ENCODE results near the gene SLC13A2.

SLC13A2 gene

DNA sequence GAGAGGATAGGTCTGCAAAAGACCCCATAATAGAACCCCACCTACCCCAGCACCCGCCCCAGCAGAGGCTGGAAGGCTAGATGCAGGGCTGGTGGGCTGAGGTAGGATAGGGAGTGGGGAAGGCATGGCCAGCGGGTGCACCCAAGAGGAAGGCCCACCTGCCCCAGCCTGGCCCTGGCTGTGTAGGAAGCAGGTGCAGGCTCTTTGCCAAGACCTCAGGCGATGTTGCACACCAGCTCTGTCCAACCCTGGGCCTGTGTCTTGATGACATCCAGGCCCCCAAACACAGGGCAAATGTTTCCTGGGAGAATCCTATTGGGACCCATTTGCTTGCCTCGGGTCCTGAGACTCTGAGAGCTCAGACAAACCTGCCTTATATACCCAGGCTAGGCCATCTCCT, 66.8 kb downstream of the SLC13A2 start:
- DNase-seq = no peak

DNA sequence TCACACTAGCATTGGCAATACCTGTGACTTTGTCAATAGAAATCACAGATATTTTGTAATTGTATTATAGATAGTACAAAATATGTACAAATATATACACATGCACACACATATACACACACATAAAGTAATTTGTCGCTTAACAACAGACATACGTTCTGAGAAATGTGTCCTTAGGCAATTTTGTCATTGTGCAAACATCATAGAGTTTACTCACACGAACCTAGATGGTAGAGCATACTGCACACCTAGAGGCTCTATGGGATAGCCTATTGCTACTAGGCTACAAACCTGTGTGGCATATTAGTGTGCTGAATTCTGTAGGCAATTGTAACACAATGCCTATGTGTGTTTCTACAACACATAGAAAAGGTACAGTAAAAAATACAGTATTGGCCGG, 68.0 kb downstream of the SLC13A2 start:
- DNase-seq = no peak

DNA sequence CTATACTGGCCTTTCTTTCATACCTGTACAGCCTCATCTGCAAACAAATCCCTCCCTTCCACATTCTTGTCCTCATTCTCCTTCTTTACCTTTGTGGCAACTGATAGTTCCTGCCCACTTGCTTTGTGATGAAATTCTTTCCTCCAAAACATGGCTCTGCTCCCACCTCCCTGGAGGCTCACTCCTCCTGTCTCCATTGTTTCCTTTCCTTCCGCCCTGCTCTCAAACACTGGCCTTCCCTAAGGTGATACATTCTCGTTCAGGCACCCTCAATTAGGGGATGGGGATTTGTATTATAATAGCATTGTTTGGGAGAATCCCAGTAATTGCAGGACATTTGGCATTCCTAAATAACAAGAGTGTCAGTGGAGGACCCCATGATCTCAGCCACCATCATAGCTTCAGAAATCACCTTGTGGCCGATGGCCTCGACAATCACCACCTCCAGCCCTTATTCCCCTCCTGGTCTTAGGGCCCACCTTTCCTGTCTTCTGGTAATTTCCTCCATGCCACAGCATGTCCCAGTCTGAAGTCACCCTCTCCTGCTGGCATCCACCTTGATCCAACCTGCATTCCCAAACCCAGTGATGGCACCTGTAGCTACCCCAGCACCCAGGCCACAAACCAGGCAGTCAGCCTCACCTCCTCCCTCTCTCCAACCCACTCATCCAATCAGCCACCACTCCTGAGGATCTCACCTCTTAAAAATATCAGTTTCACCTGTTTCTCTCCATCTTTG, 71.1 kb downstream of the SLC13A2 start:
- DNase-seq = no peak

DNA sequence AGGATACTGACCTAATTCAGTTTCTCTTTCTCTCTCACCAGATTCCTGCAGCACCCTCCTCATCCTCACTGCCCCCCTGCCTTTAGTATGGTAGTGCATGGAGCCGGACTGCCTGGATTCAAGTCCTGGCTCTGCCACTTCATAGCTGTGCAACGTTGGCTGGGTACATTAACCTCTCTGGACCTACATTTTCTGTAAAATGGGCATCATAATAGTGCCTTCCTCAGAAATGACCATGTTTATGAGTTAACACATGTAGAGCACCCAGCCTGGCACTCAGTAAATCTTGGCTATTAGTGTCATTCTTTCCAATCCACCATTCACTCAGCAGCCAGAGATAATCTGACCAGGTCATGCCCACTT, 71.7 kb downstream of the SLC13A2 start:
- no peak for DNase-seq

DNA sequence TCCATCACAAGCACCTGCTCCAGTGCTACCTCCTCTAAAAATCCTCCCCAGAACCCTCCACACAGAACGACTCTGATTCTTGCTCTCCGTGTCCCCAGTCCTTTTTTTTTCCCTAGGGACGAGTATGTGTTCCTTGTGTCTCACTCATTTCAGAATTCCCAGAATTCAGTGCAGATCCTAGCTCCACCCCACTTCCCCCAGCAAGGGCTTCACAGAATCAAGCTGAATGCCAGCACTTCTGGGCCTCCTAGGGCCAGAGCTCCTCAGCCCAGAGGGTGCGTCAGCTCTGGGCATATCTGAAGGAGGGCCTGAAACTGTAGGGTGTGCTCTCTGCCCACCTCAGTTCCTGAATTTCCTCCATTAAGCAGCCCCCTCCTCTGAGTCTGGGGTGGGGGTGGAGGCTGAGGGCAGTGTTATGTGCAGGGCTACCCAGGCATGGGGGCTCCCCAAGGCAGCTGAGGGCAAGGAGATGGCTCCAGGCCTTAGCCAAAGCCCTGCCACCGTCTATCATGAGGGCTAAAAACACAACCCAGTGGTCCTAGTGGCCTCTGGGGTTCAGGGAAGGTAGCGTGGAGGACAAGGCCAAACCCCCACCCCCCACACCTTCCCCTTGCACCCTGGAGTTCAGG, 72.5 kb downstream of the SLC13A2 start:
- DNase-seq = no peak

DNA sequence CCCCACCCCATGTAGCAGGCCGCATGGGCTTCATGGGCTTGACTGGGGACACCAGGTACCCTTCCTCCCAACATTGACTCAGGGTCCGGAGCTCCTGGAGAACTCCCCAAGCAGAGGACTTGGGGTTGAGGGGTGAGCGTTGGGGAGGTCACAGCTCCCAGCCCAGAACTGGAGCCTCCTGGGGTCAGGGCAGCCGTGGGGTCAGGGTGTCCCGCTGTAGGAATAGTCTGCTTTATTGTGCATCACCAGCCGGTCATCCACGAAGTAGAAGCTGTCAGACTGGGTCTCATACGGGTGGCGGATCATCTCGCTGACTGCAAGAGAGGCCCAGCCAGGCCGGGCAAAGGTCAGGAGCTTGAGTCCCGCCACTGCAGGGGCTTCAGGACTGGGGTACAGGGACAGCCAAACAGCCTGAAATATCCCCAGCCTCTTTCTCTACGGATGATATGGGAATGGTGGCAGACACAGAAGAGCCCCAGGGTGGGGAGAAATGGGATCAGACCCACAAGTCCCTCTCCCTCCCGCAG, 73.7 kb downstream of the SLC13A2 start:
- DNase-seq = no peak

All from 8988T (cell line).